Spleen (tissue), 11 donors: Measurements from ENCODE around the gene FRMD5. TPM values are rescaled to one million over a fixed set of nuclear protein-coding genes. Genes with fewer than 3 reads are reported as not detected.

ENCODE experiments used
- DNase-seq: peaks from one replicate; pipeline ENCODE4 v3.0.0-alpha.2; 2020
- H3K27ac ChIP-seq, 8 donors: fragments of 200-600 bp; sonication (generic) in 7 of 8; 1 replicate in 4 of 8; 2 replicates in 4 of 8; pipeline versions ENCODE4 v1.5.0 to v1.8.0; 2016 to 2021; ENCODE audit warnings: inconsistent platforms in 4 of 8, mild to moderate bottlenecking in 4 of 8, moderate library complexity in 1 of 8
- H3K27me3 ChIP-seq, 7 donors: fragments of 200-600 bp; sonication (generic) in 6 of 7; replicated peaks in 1 of 7; 1 replicate in 4 of 7; 2 replicates in 3 of 7; pipeline versions ENCODE4 v1.5.0 to v1.8.0; 2016 to 2021; ENCODE audit warnings: inconsistent platforms in 3 of 7, mild to moderate bottlenecking in 1 of 7
- H3K36me3 ChIP-seq, 6 donors: fragments of 200-600 bp; sonication (generic) in 5 of 6; 1 replicate in 4 of 6; 2 replicates in 2 of 6; pipeline versions ENCODE4 v1.5.0 to v1.8.0; 2016 to 2021; ENCODE audit warnings: inconsistent platforms in 2 of 6
- H3K4me1 ChIP-seq, 6 donors: fragments of 200-600 bp; sonication (generic) in 5 of 6; 1 replicate in 3 of 6; 2 replicates in 3 of 6; pipeline versions ENCODE4 v1.5.0 to v1.8.0; 2016 to 2021; ENCODE audit warnings: inconsistent platforms in 3 of 6
- H3K4me3 ChIP-seq, 8 donors: fragments of 200-600 bp; sonication (generic) in 7 of 8; 1 replicate in 4 of 8; 2 replicates in 4 of 8; pipeline versions ENCODE4 v1.5.0 to v1.8.0; 2016 to 2021; ENCODE audit warnings: inconsistent platforms in 4 of 8, mild to moderate bottlenecking in 4 of 8, moderate library complexity in 2 of 8
- H3K9me3 ChIP-seq, 8 donors: fragments of 200-600 bp; sonication (generic) in 7 of 8; 1 replicate in 4 of 8; 2 replicates in 4 of 8; pipeline versions ENCODE4 v1.5.0 to v1.8.0; 2016 to 2021; ENCODE audit warnings: inconsistent platforms in 4 of 8
- CTCF ChIP-seq, 11 experiments: fragments of 200-600 bp in 7 of 11; fragments of 450-650 bp in 4 of 11; sonication (generic) in 4 of 11; IDR thresholded peaks in 8 of 11; conservative IDR thresholded peaks in 3 of 11; 1 replicate in 7 of 11; 2 replicates in 4 of 11; pipeline versions ENCODE4 v1.4.0 to v1.8.0; 2016 to 2021; ENCODE audit warnings: antibody characterized with exemption in 11 of 11, inconsistent platforms in 4 of 11, mild to moderate bottlenecking in 1 of 11
- POLR2A ChIP-seq, 3 donors: fragments of 450-650 bp; IDR thresholded peaks; one replicate each; pipeline ENCODE4 v1.5.1; 2017; ENCODE audit warnings: antibody characterized with exemption in 3 of 3, mild to moderate bottlenecking in 1 of 3
- POLR2AphosphoS5 ChIP-seq, 3 donors: sonication (generic); formaldehyde crosslinking; IDR thresholded peaks; one replicate each; pipeline ENCODE4 v1.5.1; 2017; ENCODE audit warnings: antibody characterized with exemption in 3 of 3
- WGBS, 5 donors: extraction: QIAGEN DNeasy Blood & Tissue Kit in 3 of 5; methylation state at CpG; one replicate each; pipeline versions ENCODE4 v1.1.5 to v1.1.7; 2013 to 2018; 5-methylcytosine and 5-hydroxymethylcytosine counted together
- intact Hi-C: fragments of 100-400 bp; cut with DNase I; formaldehyde crosslinking; loops from one replicate; pipeline ENCODE4 v1.15.0; 2023; ENCODE audit warnings: low total_unique reads
- polyA plus RNA-seq, 3 donors: library from polyadenylated mRNA; stranded (reverse); fragments of 200-250 nt; gene quantifications; one replicate each; pipeline ENCODE4 v1.2.1, GENCODE V29; 2013
- total RNA-seq, 7 donors: library from RNA; depleted of rRNA in 3 of 7; stranded (reverse); fragments of >200 nt in 3 of 7; fragmentation: NEBNext Ultra II Directional in 4 of 7; extraction: Animal tissue kit (Norgen Biotek cat#: 25700) in 4 of 7; gene quantifications; one replicate each; pipeline versions ENCODE4 v1.1.0 to v1.2.1, GENCODE V29; 2016 to 2021
- donor health status: healthy with polysubstance abuse.
- donor health status: DM: no; HTN: no; CAD: no; lungs with moderate emphysema.
- donor health status: DM: no; HTN: no; CAD: no.
- donor health status: Bipolar disorder and iron deficiency.
- donor health status: healthy.
- donor health status: DM: no; HTN: no; CAD: no.
- donor health status: DM: yes; HTN: yes; CAD: no.

Gene FRMD5
- total and polyA plus RNA-seq, 10 donors = 0.09 to 1.0 (median 0.43) TPM; not detected in 1

GRCh38 chr15:44038755-44039191 is 156.3 kb downstream of the FRMD5 start:
- 54 to 71% (median 69%) methylated on average over 8 of the region's 8 CpGs for WGBS, 5 donors
- Histone ChIP-seq H3K27ac (no peak overlapping the region), H3K9me3 (no peaks in the 10 kb centered on the region), H3K4me1 (no peaks in the 10 kb centered on the region), H3K27me3 (peaks cover 0 to 22% (median 2%) of the 10 kb centered on the region in 7 donors), H3K4me3 (no peak overlapping the region), H3K36me3 (no peaks in the 10 kb centered on the region)
- TF ChIP-seq POLR2A (IDR thresholded peaks at IDR 0.05) (no peak), POLR2AphosphoS5 (IDR thresholded peaks at IDR 0.05) (no peak), CTCF (IDR thresholded peaks at IDR 0.05 in 8 of 11, conservative IDR thresholded peaks at IDR 0.05 in 3 of 11) (no peak)
- intact Hi-C loops = no loop called here
- DNase-seq = no peak

- TF ChIP-seq POLR2AphosphoS5 (IDR thresholded peaks at IDR 0.05) (no peak), POLR2A (IDR thresholded peaks at IDR 0.05) (no peak), CTCF (IDR thresholded peaks at IDR 0.05 in 8 of 11, conservative IDR thresholded peaks at IDR 0.05 in 3 of 11) (no peak)
- H3K4me3 ChIP-seq = no peak overlapping the region
- peaks cover 0 to 4% (median 0%) of the 10 kb centered on the region in 8 donors for H3K9me3 ChIP-seq
- 78 to 89% (median 84%) methylated on average over 7 of the region's 7 CpGs for WGBS, 5 donors
- H3K27me3 ChIP-seq = peaks cover 0 to 24% (median 2%) of the 10 kb centered on the region in 7 donors
- DNase-seq = no peak
- no peak overlapping the region for H3K27ac ChIP-seq
- intact Hi-C loops = no loop called here
- no peaks in the 10 kb centered on the region for H3K4me1 ChIP-seq
- H3K36me3 ChIP-seq = no peaks in the 10 kb centered on the region
Observed at GRCh38 chr15:44035781-44036699, 159.0 kb downstream of the FRMD5 start.

GRCh38 chr15:44034933-44035624 is 160.0 kb downstream of the FRMD5 start:
- no peak overlapping the region for H3K4me3 ChIP-seq
- H3K36me3 ChIP-seq = no peaks in the 10 kb centered on the region
- no peaks in the 10 kb centered on the region for H3K4me1 ChIP-seq
- no peak for DNase-seq
- H3K27ac ChIP-seq = no peak overlapping the region
- intact Hi-C loops = no loop called here
- no peak for TF ChIP-seq POLR2AphosphoS5 (IDR thresholded peaks at IDR 0.05)
- TF ChIP-seq POLR2A (IDR thresholded peaks at IDR 0.05) = no peak
- no peak for TF ChIP-seq CTCF (IDR thresholded peaks at IDR 0.05 in 8 of 11, conservative IDR thresholded peaks at IDR 0.05 in 3 of 11)
- peaks cover 0 to 4% (median 0%) of the 10 kb centered on the region in 8 donors for H3K9me3 ChIP-seq
- peaks cover 0 to 22% (median 2%) of the 10 kb centered on the region in 7 donors for H3K27me3 ChIP-seq
- 59 to 75% (median 65%) methylated on average over 3 of the region's 3 CpGs for WGBS, 5 donors

- Histone ChIP-seq H3K9me3 (peaks cover 0 to 4% (median 0%) of the 10 kb centered on the region in 8 donors), H3K27ac (no peak overlapping the region), H3K4me1 (no peaks in the 10 kb centered on the region), H3K36me3 (no peaks in the 10 kb centered on the region), H3K27me3 (peaks cover 0 to 15% (median 2%) of the 10 kb centered on the region in 7 donors), H3K4me3 (no peak overlapping the region)
- DNase-seq = no peak
- intact Hi-C loops = no loop called here
- no peak for TF ChIP-seq POLR2A (IDR thresholded peaks at IDR 0.05)
- TF ChIP-seq CTCF (IDR thresholded peaks at IDR 0.05 in 8 of 11, conservative IDR thresholded peaks at IDR 0.05 in 3 of 11) = no peak
- TF ChIP-seq POLR2AphosphoS5 (IDR thresholded peaks at IDR 0.05) = no peak
- 76 to 91% (median 86%) methylated on average over 2 of the region's 2 CpGs for WGBS, 5 donors
Observed at GRCh38 chr15:44034334-44034733, 160.7 kb downstream of the FRMD5 start.
